ENCODE results near the gene BAHCC1.

DNA sequence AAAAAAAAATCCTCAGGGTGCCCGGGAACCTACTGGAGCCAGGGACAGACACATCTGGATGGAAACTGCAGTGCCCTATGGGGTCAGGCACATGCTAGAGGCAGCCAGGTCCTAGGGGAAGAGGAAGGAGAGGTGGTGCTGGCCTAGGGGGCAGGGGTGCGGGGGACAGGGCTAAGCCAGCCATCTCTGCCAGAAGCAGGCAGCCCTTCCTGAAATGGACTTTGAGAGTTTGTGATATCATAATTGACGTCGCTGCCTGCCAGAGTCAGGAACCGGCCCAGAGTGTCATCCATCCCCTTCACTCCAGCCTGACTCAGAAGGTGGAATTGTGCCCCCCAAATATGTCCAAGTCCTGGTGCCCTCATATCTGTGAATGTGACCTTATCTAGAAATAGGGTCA is 25.0 kb upstream of the BAHCC1 start:
- TF ChIP-seq CREB5 (CRISPR knock-in tag; IDR thresholded peaks at IDR 0.05; ENCODE audit: low read depth) (no peak), CSRNP3 (CRISPR knock-in tag; IDR thresholded peaks at IDR 0.05) (no peak), PATZ1 (CRISPR knock-in tag; IDR thresholded peaks at IDR 0.05; ENCODE audit: borderline replicate concordance) (no peak), ZFP30 (CRISPR knock-in tag; IDR thresholded peaks at IDR 0.05) (no peak), TSHZ2 (CRISPR knock-in tag; IDR thresholded peaks at IDR 0.05) (no peak), TCF4 (CRISPR knock-in tag; IDR thresholded peaks at IDR 0.05; ENCODE audit: borderline replicate concordance) (no peak), ESRRG (CRISPR knock-in tag; IDR thresholded peaks at IDR 0.05) (no peak), RARB (CRISPR knock-in tag; IDR thresholded peaks at IDR 0.05) (no peak), BACH2 (CRISPR knock-in tag; IDR thresholded peaks at IDR 0.05; ENCODE audit: borderline replicate concordance) (no peak), ARNTL (CRISPR knock-in tag; IDR thresholded peaks at IDR 0.05; ENCODE audit: borderline replicate concordance, low read depth) (no peak), ZFP3 (CRISPR knock-in tag; IDR thresholded peaks at IDR 0.05) (no peak), PPARA (CRISPR knock-in tag; IDR thresholded peaks at IDR 0.05; ENCODE audit: borderline replicate concordance) (no peak), ZNF565 (CRISPR knock-in tag; conservative IDR thresholded peaks at IDR 0.05; ENCODE audit: low read depth) (no peak)

All from SK-N-SH treated with all-trans-retinoic acid at 6 μM for 48 hours (cell line).